ENCODE results near the gene GP1BB.

GP1BB gene

GRCh38 chr22:19717181-19717580 is 6.2 kb upstream of the GP1BB start:
- H3K9ac ChIP-seq (ENCODE audit: low read length), result no peak overlapping the region
- TF ChIP-seq CTCF (IDR thresholded peaks at IDR 0.05; ENCODE audit: low read length) (no peak), EZH2phosphoT487 (IDR thresholded peaks at IDR 0.05; ENCODE audit: low read length) (no peak), EZH2 (optimal IDR thresholded peaks at IDR 0.05; ENCODE audit: low read depth, low read length) (no peak)
- H2AFZ ChIP-seq (ENCODE audit: low read length), result no peak overlapping the region
- no peak overlapping the region for H3K27ac ChIP-seq (ENCODE audit: low read length)
- H3K79me2 ChIP-seq (ENCODE audit: low read length), result no peaks in the 10 kb centered on the region
- H3F3A ChIP-seq (ENCODE audit: insufficient read depth, low read length), result no peaks in the 10 kb centered on the region
- H3K9me2 ChIP-seq (replicated peaks; ENCODE audit: insufficient read depth, low read length), result no peaks in the 10 kb centered on the region
- no peaks in the 10 kb centered on the region for H4K20me1 ChIP-seq (ENCODE audit: insufficient read depth, low read length)
- H3K27me3 ChIP-seq (replicated peaks; ENCODE audit: insufficient read depth, low read length), result peaks cover 76% of the 10 kb centered on the region
- DNase-seq, result no peak
- H3K4me1 ChIP-seq (ENCODE audit: low read length), result no peaks in the 10 kb centered on the region
- H3K9me3 ChIP-seq (replicated peaks; ENCODE audit: insufficient read depth, low read length), result no peaks in the 10 kb centered on the region
- no peaks in the 10 kb centered on the region for H3K36me3 ChIP-seq (replicated peaks; ENCODE audit: insufficient read depth, low read length)
- H3K4me2 ChIP-seq (ENCODE audit: low read depth, low read length), result no peak overlapping the region
- no peak overlapping the region for H3K4me3 ChIP-seq (ENCODE audit: low read length)

- Histone ChIP-seq H3K79me2 (ENCODE audit: low read length) (no peaks in the 10 kb centered on the region), H2AFZ (ENCODE audit: low read length) (peak overlapping the region; percentile 63; the same call in 1 of the 2 replicates), H3K9me2 (replicated peaks; ENCODE audit: insufficient read depth, low read length) (no peaks in the 10 kb centered on the region), H3K9me3 (replicated peaks; ENCODE audit: insufficient read depth, low read length) (no peaks in the 10 kb centered on the region), H3K4me3 (ENCODE audit: low read length) (peak overlapping the region; percentile 54; the same call in 1 of the 2 replicates), H3K9ac (ENCODE audit: low read length) (no peak overlapping the region), H3K4me1 (ENCODE audit: low read length) (no peaks in the 10 kb centered on the region), H3K4me2 (ENCODE audit: low read depth, low read length) (peak overlapping the region; percentile 84), H3K36me3 (replicated peaks; ENCODE audit: insufficient read depth, low read length) (no peaks in the 10 kb centered on the region), H3K27me3 (replicated peaks; ENCODE audit: insufficient read depth, low read length) (peaks cover 76% of the 10 kb centered on the region), H3F3A (ENCODE audit: insufficient read depth, low read length) (no peaks in the 10 kb centered on the region), H3K27ac (ENCODE audit: low read length) (no peak overlapping the region), H4K20me1 (ENCODE audit: insufficient read depth, low read length) (no peaks in the 10 kb centered on the region)
- peak; percentile 55 for DNase-seq
- TF ChIP-seq CTCF (IDR thresholded peaks at IDR 0.05; ENCODE audit: low read length), result peak; percentile 54
- no peak for TF ChIP-seq EZH2phosphoT487 (IDR thresholded peaks at IDR 0.05; ENCODE audit: low read length)
- TF ChIP-seq EZH2 (optimal IDR thresholded peaks at IDR 0.05; ENCODE audit: low read depth, low read length), result no peak
Observed at GRCh38 chr22:19717691-19718455, 5.5 kb upstream of the GP1BB start.

- no peaks in the 10 kb centered on the region for H3F3A ChIP-seq (ENCODE audit: insufficient read depth, low read length)
- no peak overlapping the region for H3K9ac ChIP-seq (ENCODE audit: low read length)
- peaks cover 76% of the 10 kb centered on the region for H3K27me3 ChIP-seq (replicated peaks; ENCODE audit: insufficient read depth, low read length)
- H3K9me2 ChIP-seq (replicated peaks; ENCODE audit: insufficient read depth, low read length), result no peaks in the 10 kb centered on the region
- no peaks in the 10 kb centered on the region for H3K79me2 ChIP-seq (ENCODE audit: low read length)
- DNase-seq, result no peak
- H3K4me1 ChIP-seq (ENCODE audit: low read length), result no peaks in the 10 kb centered on the region
- H3K9me3 ChIP-seq (replicated peaks; ENCODE audit: insufficient read depth, low read length), result no peaks in the 10 kb centered on the region
- no peak overlapping the region for H3K27ac ChIP-seq (ENCODE audit: low read length)
- H2AFZ ChIP-seq (ENCODE audit: low read length), result 0 out of 2 replicates have a peak overlapping the region, but pooled peaks have one; percentile 58
- no peak for TF ChIP-seq EZH2 (optimal IDR thresholded peaks at IDR 0.05; ENCODE audit: low read depth, low read length)
- no peak for TF ChIP-seq CTCF (IDR thresholded peaks at IDR 0.05; ENCODE audit: low read length)
- TF ChIP-seq EZH2phosphoT487 (IDR thresholded peaks at IDR 0.05; ENCODE audit: low read length), result no peak
- peak overlapping the region; percentile 54 for H3K4me3 ChIP-seq (ENCODE audit: low read length)
- H4K20me1 ChIP-seq (ENCODE audit: insufficient read depth, low read length), result no peaks in the 10 kb centered on the region
- peak overlapping the region; percentile 84; the same call in 1 of the 2 replicates for H3K4me2 ChIP-seq (ENCODE audit: low read depth, low read length)
- H3K36me3 ChIP-seq (replicated peaks; ENCODE audit: insufficient read depth, low read length), result no peaks in the 10 kb centered on the region
Observed at GRCh38 chr22:19718456-19719049, 4.8 kb upstream of the GP1BB start.
